Measurements from ENCODE around the gene ARHGAP6. TPM values are rescaled to one million over a fixed set of nuclear protein-coding genes. Genes with fewer than 3 reads are reported as not detected.

ARHGAP6 gene, protein sequence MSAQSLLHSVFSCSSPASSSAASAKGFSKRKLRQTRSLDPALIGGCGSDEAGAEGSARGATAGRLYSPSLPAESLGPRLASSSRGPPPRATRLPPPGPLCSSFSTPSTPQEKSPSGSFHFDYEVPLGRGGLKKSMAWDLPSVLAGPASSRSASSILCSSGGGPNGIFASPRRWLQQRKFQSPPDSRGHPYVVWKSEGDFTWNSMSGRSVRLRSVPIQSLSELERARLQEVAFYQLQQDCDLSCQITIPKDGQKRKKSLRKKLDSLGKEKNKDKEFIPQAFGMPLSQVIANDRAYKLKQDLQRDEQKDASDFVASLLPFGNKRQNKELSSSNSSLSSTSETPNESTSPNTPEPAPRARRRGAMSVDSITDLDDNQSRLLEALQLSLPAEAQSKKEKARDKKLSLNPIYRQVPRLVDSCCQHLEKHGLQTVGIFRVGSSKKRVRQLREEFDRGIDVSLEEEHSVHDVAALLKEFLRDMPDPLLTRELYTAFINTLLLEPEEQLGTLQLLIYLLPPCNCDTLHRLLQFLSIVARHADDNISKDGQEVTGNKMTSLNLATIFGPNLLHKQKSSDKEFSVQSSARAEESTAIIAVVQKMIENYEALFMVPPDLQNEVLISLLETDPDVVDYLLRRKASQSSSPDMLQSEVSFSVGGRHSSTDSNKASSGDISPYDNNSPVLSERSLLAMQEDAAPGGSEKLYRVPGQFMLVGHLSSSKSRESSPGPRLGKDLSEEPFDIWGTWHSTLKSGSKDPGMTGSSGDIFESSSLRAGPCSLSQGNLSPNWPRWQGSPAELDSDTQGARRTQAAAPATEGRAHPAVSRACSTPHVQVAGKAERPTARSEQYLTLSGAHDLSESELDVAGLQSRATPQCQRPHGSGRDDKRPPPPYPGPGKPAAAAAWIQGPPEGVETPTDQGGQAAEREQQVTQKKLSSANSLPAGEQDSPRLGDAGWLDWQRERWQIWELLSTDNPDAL (N-terminal part only)
- under 1 TPM; 0.07 to 0.14 TPM for total RNA-seq

DNA sequence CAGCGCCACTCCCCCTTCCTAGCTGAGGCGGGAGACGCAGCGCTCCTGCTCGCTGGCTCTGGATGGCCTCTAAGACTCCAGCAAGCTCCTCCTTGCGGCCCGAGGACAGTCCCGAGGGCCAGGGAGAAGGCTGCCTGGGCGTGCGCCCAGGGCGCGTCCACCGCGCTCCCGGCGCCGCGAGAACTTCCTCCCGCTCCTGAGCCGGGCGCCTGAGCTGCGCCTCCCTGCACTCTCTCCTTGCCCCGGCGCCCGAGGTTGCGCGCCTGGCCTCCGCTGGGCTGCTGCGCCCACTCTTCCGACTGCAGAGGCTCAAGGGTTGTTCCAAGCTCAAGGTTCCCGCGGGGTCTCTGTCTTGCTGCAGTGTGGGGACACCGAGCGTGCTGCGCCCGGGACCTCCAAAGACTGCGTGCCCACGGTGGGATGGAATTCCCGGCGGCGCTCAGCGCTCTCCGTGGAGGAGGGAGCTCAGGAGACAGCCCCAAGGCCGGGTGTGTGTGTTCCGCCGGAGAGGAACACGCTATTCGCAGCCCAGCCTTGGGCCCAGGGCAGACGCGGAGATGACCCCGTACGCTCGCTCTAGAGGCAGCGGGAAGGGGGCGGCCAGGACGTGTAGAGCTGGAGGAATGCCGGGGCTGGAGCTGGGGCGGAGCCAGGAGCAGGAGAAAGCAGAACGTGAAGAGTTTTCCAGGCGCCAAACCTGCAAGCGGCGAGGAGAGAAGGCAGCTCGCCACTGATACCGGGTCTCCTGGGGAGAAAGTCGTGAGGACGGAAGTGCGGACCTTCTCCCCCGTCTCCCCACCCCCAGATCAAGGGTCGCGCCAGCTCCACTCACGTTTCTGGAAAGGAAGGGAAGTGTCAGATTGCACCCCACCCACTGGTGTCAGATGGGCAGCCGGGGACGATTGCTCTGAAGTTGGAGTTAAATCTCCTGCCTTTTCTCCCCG is at the start of gene ARHGAP6:
Gene ARHGAP6, minus strand, starts transcription at position 753 of the 944 bp plus-strand sequence. CDS start 1,092 bp downstream, outside the sequence.
- H3K27me3 Mint-ChIP-seq: peaks cover 26% of the 10 kb centered on the region in 2 donors
- no peak within 1 kb of the TSS for H3K27ac Mint-ChIP-seq
- H3K4me3 Mint-ChIP-seq: no peak within 1 kb of the TSS
- no peaks in the 10 kb centered on the region for H3K4me1 Mint-ChIP-seq (ENCODE audit: low read depth in 2 of 2)
- peaks cover 3% of the 10 kb centered on the region for H3K9me3 Mint-ChIP-seq
- DNase-seq (ENCODE audit: low spot score) (no peak), ATAC-seq (no peak)
- H3K36me3 Mint-ChIP-seq: no peaks in the 10 kb centered on the region

DNA sequence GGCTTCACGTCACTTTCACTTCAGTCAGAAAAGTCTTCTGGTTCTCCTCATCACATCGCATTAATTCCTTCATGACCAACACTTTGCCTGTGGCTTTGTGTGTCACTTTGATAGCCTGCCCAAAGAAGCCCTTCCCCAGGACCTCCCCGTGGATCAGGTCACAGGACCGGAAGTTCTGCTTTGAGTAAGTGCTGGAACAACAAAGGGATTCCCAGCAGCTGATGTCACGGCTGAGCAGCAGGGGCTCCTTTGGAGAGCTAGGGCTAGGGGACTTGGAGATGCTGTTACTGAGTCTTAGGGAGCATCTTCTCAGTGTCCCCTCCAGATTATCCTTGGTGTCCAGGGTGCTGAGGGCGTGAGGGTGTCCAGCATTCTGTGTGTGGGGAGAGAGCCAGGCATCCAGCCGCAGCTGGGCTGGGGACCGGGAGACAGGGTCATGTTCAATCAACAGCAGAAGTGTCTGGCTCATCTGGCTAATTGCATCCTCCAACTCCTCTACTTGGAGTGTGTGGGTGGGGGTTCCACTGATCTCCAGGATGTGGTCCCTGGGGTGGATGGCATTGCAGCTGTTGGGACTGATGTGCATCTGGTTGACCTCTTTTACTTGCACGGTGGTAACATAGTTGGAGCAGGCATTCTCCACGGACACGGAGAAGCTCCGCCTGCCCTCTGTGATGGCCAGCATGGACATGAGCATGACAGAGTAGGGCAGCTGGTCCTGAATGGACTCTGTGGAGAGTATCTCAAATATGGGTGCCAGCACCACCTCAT is 39.2 kb upstream of the ARHGAP6 start:
- Mint-ChIP-seq H3K9me3 (no peaks in the 10 kb centered on the region), H3K4me1 (ENCODE audit: low read depth in 2 of 2) (no peaks in the 10 kb centered on the region), H3K36me3 (no peaks in the 10 kb centered on the region), H3K27me3 (peaks cover 6 to 16% of the 10 kb centered on the region in 2 donors), H3K27ac (no peak overlapping the region), H3K4me3 (no peak overlapping the region)
- DNase-seq (ENCODE audit: low spot score): no peak
- ATAC-seq: peak in 1 of 2 donors; percentile 50

DNA sequence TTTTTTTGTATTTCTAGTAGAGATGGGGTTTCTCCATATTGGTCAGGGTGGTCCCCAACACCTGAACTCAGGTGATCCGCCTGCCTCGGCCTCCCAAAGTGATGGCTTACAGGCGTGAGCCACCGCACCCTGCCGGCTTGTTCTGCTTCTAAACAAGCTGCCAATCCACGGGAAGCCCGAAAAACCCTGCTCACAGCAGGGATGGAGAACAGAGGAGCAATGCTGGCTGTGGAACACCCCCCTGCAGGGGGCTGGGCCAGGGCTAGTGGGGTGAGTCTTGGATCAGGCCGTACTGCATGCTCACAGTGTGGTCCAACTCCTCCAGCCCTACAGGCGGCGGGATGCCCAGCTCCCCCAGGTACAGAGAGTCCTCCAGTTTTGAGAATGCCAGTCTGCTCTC is 38.1 kb upstream of the ARHGAP6 start:
- peaks cover 6 to 16% of the 10 kb centered on the region in 2 donors for H3K27me3 Mint-ChIP-seq
- H3K4me1 Mint-ChIP-seq (ENCODE audit: low read depth in 2 of 2): no peaks in the 10 kb centered on the region
- ATAC-seq: no peak
- no peaks in the 10 kb centered on the region for H3K9me3 Mint-ChIP-seq
- no peak overlapping the region for H3K27ac Mint-ChIP-seq
- H3K4me3 Mint-ChIP-seq: no peak overlapping the region
- no peaks in the 10 kb centered on the region for H3K36me3 Mint-ChIP-seq
- DNase-seq (ENCODE audit: low spot score): no peak

DNA sequence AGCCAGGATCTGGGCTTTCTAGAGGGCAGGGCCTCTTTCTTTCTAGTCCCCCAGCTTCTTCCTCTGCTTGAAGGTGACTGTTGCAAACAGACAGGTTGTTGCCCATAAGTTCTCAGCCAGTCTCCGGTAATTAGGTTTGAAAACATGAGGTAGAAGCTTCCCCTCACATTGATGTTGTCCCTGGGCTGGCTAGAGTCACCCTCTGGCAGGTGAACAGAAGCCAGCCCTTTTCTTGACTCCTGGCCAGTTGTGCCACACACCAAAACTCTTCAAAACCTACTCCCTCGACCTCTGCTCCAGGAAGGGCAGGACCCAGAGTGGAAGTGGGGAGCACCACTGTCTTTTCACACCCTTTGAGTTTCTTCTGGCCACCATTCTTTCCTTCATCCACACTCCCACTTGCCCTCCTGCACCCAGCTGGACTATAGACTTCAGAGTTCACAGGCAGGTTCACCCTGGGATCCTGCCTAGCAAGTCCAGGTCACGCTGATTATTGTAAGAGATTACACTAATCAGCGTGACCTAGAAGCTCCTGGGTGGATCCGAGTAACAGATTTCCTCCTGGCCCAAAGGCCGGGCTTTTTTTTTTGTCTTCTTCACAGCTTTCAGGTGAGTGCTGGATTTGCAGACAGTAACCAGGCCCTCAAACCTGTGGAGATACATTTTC is 37.4 kb upstream of the ARHGAP6 start:
- no peaks in the 10 kb centered on the region for H3K9me3 Mint-ChIP-seq
- no peak overlapping the region for H3K27ac Mint-ChIP-seq
- no peak overlapping the region for H3K4me3 Mint-ChIP-seq

DNA sequence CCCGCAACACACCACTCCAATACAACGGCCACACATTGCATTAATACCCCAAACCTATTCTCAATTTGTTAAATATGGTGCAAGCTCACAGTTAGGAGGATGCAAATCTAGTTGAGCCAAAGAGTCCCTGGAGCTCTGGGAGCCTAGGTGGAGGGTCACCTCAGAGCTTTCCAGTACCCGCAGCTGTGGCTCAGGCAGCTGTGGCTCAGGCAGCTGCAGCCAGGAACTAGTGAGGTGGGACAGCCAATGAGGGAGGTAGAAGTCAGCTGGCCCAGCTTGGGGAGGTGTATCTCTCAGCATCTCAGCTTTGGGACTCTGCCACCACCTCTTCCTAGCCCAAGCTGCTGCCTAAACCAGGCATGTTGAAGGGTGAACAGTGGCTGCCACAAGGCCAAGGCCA is 36.7 kb upstream of the ARHGAP6 start:
- H3K9me3 Mint-ChIP-seq: no peaks in the 10 kb centered on the region
- no peaks in the 10 kb centered on the region for H3K4me1 Mint-ChIP-seq (ENCODE audit: low read depth in 2 of 2)
- no peak overlapping the region for H3K4me3 Mint-ChIP-seq
- peaks cover 6 to 16% of the 10 kb centered on the region in 2 donors for H3K27me3 Mint-ChIP-seq
- DNase-seq (ENCODE audit: low spot score): no peak
- peak in 1 of 2 donors; percentile 24 for ATAC-seq
- H3K36me3 Mint-ChIP-seq: no peaks in the 10 kb centered on the region
- no peak overlapping the region for H3K27ac Mint-ChIP-seq

More for the DNA sequence above, 37.4 kb upstream of the ARHGAP6 start:
- ATAC-seq (no peak), DNase-seq (ENCODE audit: low spot score) (no peak)
- no peaks in the 10 kb centered on the region for H3K4me1 Mint-ChIP-seq (ENCODE audit: low read depth in 2 of 2)
- peaks cover 6 to 16% of the 10 kb centered on the region in 2 donors for H3K27me3 Mint-ChIP-seq
- H3K36me3 Mint-ChIP-seq: no peaks in the 10 kb centered on the region

DNA sequence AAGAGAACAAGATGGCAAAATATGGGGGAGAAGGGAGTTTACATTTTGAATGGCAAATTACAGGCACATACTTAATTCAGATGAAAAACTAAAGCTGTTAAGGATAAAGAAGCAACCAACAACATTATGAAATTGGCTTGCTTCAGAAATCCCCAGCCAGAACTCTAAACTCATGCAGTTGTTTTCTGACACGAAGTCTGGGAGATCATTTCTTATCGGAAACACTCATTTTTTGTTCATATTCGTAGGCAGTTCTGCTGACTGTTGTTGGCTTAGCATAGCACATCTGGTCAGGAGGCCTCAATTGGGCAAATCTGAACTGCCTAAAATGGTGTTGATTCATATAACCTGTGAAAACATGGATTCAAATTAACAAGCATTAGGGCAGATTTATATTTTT is 33.0 kb upstream of the ARHGAP6 start:
- H3K27ac Mint-ChIP-seq: no peak overlapping the region
- H3K4me1 Mint-ChIP-seq (ENCODE audit: low read depth in 2 of 2): no peaks in the 10 kb centered on the region
- H3K36me3 Mint-ChIP-seq: no peaks in the 10 kb centered on the region
- no peak overlapping the region for H3K4me3 Mint-ChIP-seq
- no peak for DNase-seq (ENCODE audit: low spot score)
- peaks cover 15 to 19% of the 10 kb centered on the region in 2 donors for H3K27me3 Mint-ChIP-seq
- no peaks in the 10 kb centered on the region for H3K9me3 Mint-ChIP-seq
- ATAC-seq: no peak

DNA sequence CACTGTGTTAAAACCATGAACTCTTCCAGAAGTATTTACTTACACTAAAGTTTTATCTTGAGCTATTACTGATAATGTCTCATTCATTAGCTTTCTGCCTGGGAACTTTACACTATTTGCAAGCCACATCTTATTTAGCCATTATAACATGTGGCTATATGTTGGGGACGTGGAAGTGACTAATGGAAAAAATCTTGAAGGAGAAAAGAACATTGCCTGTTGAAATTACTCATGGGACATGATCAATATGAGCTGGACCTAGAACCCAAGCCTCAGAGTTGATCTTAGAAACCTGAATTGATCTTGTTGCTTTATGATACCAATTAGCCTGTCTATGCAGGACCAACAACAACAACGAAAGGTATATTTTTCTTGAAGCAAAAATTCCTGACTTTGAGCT is 22.5 kb upstream of the ARHGAP6 start:
- H3K27ac Mint-ChIP-seq: no peak overlapping the region
- H3K27me3 Mint-ChIP-seq: peaks cover 19 to 21% of the 10 kb centered on the region in 2 donors
- DNase-seq (ENCODE audit: low spot score) (no peak), ATAC-seq (no peak)
- no peak overlapping the region for H3K4me3 Mint-ChIP-seq
- no peaks in the 10 kb centered on the region for H3K4me1 Mint-ChIP-seq (ENCODE audit: low read depth in 2 of 2)
- H3K36me3 Mint-ChIP-seq: no peaks in the 10 kb centered on the region
- peaks cover 6% of the 10 kb centered on the region for H3K9me3 Mint-ChIP-seq

DNA sequence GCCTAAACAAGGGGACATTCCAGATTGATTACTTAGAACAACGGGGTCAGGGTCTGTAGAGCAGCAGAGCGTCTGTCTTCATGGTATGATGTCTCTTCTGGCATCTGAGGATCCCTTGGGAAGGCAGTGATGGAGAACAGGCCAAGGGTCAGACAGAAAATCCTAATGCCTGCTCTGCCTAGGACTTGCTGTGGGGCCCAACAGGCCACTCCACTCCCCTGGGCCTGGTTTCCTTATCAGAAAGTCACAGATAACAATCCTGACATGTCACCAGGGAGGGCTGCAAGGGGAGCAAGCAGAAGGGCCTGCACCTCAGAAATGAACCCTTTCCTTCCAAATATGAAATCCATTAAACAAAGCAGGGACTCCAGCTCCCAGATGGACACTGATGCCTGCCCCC is 21.4 kb upstream of the ARHGAP6 start:
- peaks cover 11 to 19% of the 10 kb centered on the region in 2 donors for H3K27me3 Mint-ChIP-seq
- no peak for ATAC-seq
- peaks cover 6% of the 10 kb centered on the region for H3K9me3 Mint-ChIP-seq
- H3K4me1 Mint-ChIP-seq (ENCODE audit: low read depth in 2 of 2): no peaks in the 10 kb centered on the region
- H3K27ac Mint-ChIP-seq: no peak overlapping the region
- no peak overlapping the region for H3K4me3 Mint-ChIP-seq
- DNase-seq (ENCODE audit: low spot score): no peak
- H3K36me3 Mint-ChIP-seq: no peaks in the 10 kb centered on the region

DNA sequence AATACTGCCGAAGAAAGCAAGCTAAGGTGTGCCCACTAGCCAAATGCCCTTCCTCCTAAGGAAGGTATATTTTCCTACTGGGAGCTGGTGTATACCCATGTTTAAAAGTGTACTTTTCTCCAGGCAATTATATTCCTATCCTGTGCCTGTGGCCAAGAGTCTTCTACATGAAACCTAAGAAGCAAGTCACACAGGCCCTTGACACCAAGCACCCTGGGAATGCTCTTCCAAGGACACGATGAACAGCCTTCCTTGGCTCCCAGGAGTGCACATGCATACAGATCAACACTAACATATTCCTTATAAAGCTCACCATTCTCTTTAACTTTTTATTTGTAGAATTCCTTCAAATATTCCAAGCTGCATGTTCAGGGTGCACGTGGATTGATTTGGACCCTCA is 17.3 kb upstream of the ARHGAP6 start:
- DNase-seq (ENCODE audit: low spot score): no peak
- H3K27me3 Mint-ChIP-seq: peaks cover 7 to 19% of the 10 kb centered on the region in 2 donors
- no peak overlapping the region for H3K27ac Mint-ChIP-seq
- H3K36me3 Mint-ChIP-seq: no peaks in the 10 kb centered on the region
- no peak for ATAC-seq
- no peak overlapping the region for H3K4me3 Mint-ChIP-seq
- H3K4me1 Mint-ChIP-seq (ENCODE audit: low read depth in 2 of 2): no peaks in the 10 kb centered on the region
- peaks cover 6% of the 10 kb centered on the region for H3K9me3 Mint-ChIP-seq

DNA sequence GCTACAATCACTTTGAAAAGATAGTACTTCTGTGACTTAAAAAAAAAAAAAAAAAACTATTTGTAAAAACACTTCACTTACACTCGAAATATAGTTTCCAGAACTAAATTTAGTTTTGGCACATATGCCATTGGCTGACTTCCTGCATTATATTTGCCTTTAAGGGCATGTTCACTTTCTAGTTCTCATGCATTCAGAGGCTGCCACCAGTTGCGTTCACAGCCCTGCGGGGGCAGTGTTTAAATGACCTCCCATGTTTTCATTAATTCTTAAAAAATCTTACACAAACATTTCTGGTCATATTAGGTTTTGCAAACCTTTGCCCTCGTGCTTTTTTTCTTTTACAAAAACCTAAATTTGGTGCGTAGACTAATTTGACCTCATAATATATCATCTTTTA is 12.4 kb upstream of the ARHGAP6 start:
- H3K4me3 Mint-ChIP-seq: no peak overlapping the region
- no peaks in the 10 kb centered on the region for H3K9me3 Mint-ChIP-seq
- DNase-seq (ENCODE audit: low spot score) (no peak), ATAC-seq (no peak)
- peaks cover 0 to 8% of the 10 kb centered on the region in 2 donors for H3K27me3 Mint-ChIP-seq
- no peaks in the 10 kb centered on the region for H3K36me3 Mint-ChIP-seq
- H3K27ac Mint-ChIP-seq: no peak overlapping the region
- no peaks in the 10 kb centered on the region for H3K4me1 Mint-ChIP-seq (ENCODE audit: low read depth in 2 of 2)

DNA sequence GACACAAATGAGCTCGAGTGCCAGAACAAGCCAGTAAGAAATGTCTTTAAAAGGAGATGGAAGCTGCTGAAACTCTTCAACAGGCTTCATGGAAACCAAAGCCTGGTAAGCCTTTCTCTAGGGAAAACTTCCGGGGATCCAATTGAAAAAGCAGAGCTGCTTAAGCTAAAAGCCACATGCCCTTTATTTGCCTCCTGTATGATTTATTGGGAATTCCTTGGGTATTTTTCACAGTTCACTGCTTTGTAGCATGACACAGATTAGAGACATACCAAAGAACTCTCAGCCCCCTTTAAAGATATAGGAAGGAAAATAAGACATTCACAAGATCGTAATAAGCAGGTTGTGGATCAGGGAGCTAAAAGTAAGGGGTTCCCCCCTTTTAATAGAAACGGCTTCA is 6.5 kb upstream of the ARHGAP6 start:
- H3K36me3 Mint-ChIP-seq: no peaks in the 10 kb centered on the region
- no peak overlapping the region for H3K27ac Mint-ChIP-seq
- no peaks in the 10 kb centered on the region for H3K9me3 Mint-ChIP-seq
- H3K27me3 Mint-ChIP-seq: peaks cover 12 to 25% of the 10 kb centered on the region in 2 donors
- DNase-seq (ENCODE audit: low spot score) (no peak), ATAC-seq (no peak)
- no peaks in the 10 kb centered on the region for H3K4me1 Mint-ChIP-seq (ENCODE audit: low read depth in 2 of 2)
- no peak overlapping the region for H3K4me3 Mint-ChIP-seq

DNA sequence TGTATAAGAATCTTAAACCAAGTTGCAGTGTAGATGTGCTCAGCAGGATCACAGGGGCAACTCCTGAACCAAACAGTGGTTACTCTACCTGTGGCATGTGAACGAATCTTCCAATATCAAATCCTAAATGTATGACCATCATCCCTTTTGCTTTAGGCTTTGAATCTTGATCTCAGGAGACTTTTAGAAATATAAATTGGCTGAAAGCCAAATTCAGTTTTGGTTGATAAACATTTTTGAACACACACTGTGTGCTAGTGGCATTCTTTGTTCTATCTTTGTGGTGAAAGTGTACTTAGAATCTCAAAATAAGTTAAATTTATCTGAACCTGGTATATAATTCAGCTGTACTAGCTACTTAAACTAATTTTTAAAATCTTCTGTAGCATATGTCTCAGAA is 4.6 kb upstream of the ARHGAP6 start:
- Mint-ChIP-seq H3K9me3 (no peaks in the 10 kb centered on the region), H3K4me3 (no peak overlapping the region), H3K36me3 (no peaks in the 10 kb centered on the region), H3K27ac (no peak overlapping the region), H3K4me1 (ENCODE audit: low read depth in 2 of 2) (no peaks in the 10 kb centered on the region), H3K27me3 (peaks cover 16 to 25% of the 10 kb centered on the region in 2 donors)
- DNase-seq (ENCODE audit: low spot score) (no peak), ATAC-seq (no peak)
